OCI-LY7 (cell line): ENCODE data around the gene ZMYND8. TPM values are rescaled to one million over a fixed set of nuclear protein-coding genes. Genes with fewer than 3 reads are reported as not detected.
"Not testable (repeated sequence)": the region's sequence is repeated elsewhere in the genome, so short reads cannot be mapped to it uniquely, and the experiment has no call there.

Source experiments
- BruUV-seq: library from RNA; stranded (reverse); fragments of 400-500 nt; replicated peaks from 2 replicates; lab custom pipeline; 2021; lab: Mats Ljungman, UMichigan
- CTCF ChIA-PET: fragments of 300-600 bp; sonication (Branson Sonifier 250); formaldehyde crosslinking; loops from one replicate; lab custom pipeline; 2022; ENCODE audit warnings: antibody characterized with exemption; ENCODE audit not compliant: unreplicated experiment; lab: Charles Lee
- POLR2A ChIA-PET: fragments of 300-600 bp; sonication (Branson Sonifier 250); formaldehyde crosslinking; loops from one replicate; lab custom pipeline; 2022; ENCODE audit warnings: antibody characterized with exemption; lab: Charles Lee
- DNase-seq: peaks from one replicate; pipeline ENCODE4 v3.0.0-alpha.2; 2015; ENCODE audit warnings: low spot score
- H2AFZ ChIP-seq: fragments of 200-600 bp; sonication (generic), shearing (Covaris generic); 2 replicates; pipeline ENCODE4 v1.6.1; 2014; ENCODE audit warnings: mild to moderate bottlenecking, antibody characterized with exemption, low read length, moderate library complexity
- H3K27ac ChIP-seq: fragments of 200-600 bp; sonication (generic); 2 replicates; pipeline ENCODE4 v1.5.1; 2014; ENCODE audit warnings: mixed run types, low read depth, mild to moderate bottlenecking, moderate library complexity, low read length, inconsistent platforms; ENCODE audit not compliant: poor library complexity, severe bottlenecking
- H3K36me3 ChIP-seq: fragments of 200-600 bp; sonication (generic); 2 replicates; pipeline ENCODE4 v1.6.1; 2014; ENCODE audit warnings: mild to moderate bottlenecking, antibody characterized with exemption, low read length, moderate library complexity, mixed read lengths; ENCODE audit not compliant: insufficient read depth
- H3K4me1 ChIP-seq: fragments of 200-600 bp; sonication (generic); 2 replicates; pipeline ENCODE4 v1.5.1; 2014; ENCODE audit warnings: mild to moderate bottlenecking, low read length; ENCODE audit not compliant: insufficient read depth, poor library complexity, severe bottlenecking
- H3K4me2 ChIP-seq: fragments of 200-600 bp; sonication (generic); 2 replicates; pipeline ENCODE4 v1.6.1; 2014; ENCODE audit warnings: mild to moderate bottlenecking, low read length
- H3K4me3 ChIP-seq: fragments of 200-600 bp; sonication (generic); 2 replicates; pipeline ENCODE4 v1.5.1; 2014; ENCODE audit warnings: mild to moderate bottlenecking, low read depth, low read length; ENCODE audit not compliant: poor library complexity, severe bottlenecking
- H3K79me2 ChIP-seq: fragments of 200-600 bp; sonication (generic); 2 replicates; pipeline ENCODE4 v1.6.1; 2016; ENCODE audit warnings: low read depth, mild to moderate bottlenecking, low read length, moderate library complexity, mixed read lengths; ENCODE audit not compliant: insufficient read depth
- H3K9me2 ChIP-seq: fragments of 200-600 bp; sonication (generic); 2 replicates; pipeline ENCODE4 v1.6.1; 2016; ENCODE audit warnings: mild to moderate bottlenecking, low read length, mixed read lengths; ENCODE audit not compliant: insufficient read depth
- H3K9me3 ChIP-seq: fragments of 200-600 bp; sonication (generic); 2 replicates; pipeline ENCODE4 v1.6.1; 2014; ENCODE audit warnings: mild to moderate bottlenecking, mixed run types, low read length, mixed read lengths
- H4K20me1 ChIP-seq: fragments of 200-600 bp; sonication (generic); 2 replicates; pipeline ENCODE4 v1.6.1; 2014; ENCODE audit warnings: mild to moderate bottlenecking, antibody characterized with exemption, low read length, moderate library complexity, mixed read lengths; ENCODE audit not compliant: insufficient read depth
- CTCF ChIP-seq: fragments of 200-600 bp; sonication (generic); conservative IDR thresholded peaks from 2 replicates; pipeline ENCODE4 v1.5.1; 2014; ENCODE audit warnings: mild to moderate bottlenecking, antibody characterized with exemption, low read length, moderate library complexity, mixed read lengths
- EZH2phosphoT487 ChIP-seq: fragments of 200-600 bp; sonication (generic); IDR thresholded peaks from 2 replicates; pipeline ENCODE4 v1.6.1; 2018; ENCODE audit warnings: low read depth, borderline replicate concordance, mild to moderate bottlenecking, mixed run types, antibody characterized with exemption, low read length, moderate library complexity, mixed read lengths
- intact Hi-C: fragments of 100-400 bp; cut with micrococcal nuclease; formaldehyde crosslinking; loops from one replicate; pipeline ENCODE4 v1.10.0; 2022; ENCODE audit not compliant: unreplicated experiment
- total RNA-seq, 2 experiments: library from RNA; depleted of rRNA in 1 of 2; stranded (reverse); fragments of >200 nt in 1 of 2; shearing (Covaris generic) in 1 of 2; gene quantifications; 2 replicates each; pipeline ENCODE4 v1.2.3, GENCODE V29; 2014 to 2022

ZMYND8 gene
- total RNA-seq, 2 experiments from 2014 or later = 30.4 to 69.1 TPM

GRCh38 chr20:47205577-47206123, 150.8 kb downstream of the ZMYND8 start:
- intact Hi-C loops = no loop called here
- Histone ChIP-seq H3K4me1 (no peaks in the 10 kb centered on the region), H3K9me3 (no peaks in the 10 kb centered on the region), H4K20me1 (no peaks in the 10 kb centered on the region), H2AFZ (no peak overlapping the region), H3K36me3 (peaks cover 32% of the 10 kb centered on the region), H3K9me2 (no peaks in the 10 kb centered on the region), H3K79me2 (no peaks in the 10 kb centered on the region), H3K4me2 (no peak overlapping the region), H3K4me3 (no peak overlapping the region), H3K27ac (no peak overlapping the region)
- CTCF ChIA-PET = no interaction called here
- POLR2A ChIA-PET = interaction anchor here (0.8 to 1.2 kb wide), 3 partner anchors 19 to 268 kb away, joined by 3 to 5 read pairs (median 3); no protein-coding TSS in a partner anchor
- BruUV-seq = no TSS peak
- peak; percentile 56 for DNase-seq
- TF ChIP-seq EZH2phosphoT487 (no peak), CTCF (peak; percentile 72)

- H3K4me2 ChIP-seq, H3K4me3 ChIP-seq, H3K27ac ChIP-seq, H3K9me2 ChIP-seq, BruUV-seq, H2AFZ ChIP-seq, H3K79me2 ChIP-seq, intact Hi-C loops, CTCF ChIA-PET, H3K9me3 ChIP-seq, H4K20me1 ChIP-seq, DNase-seq, H3K4me1 ChIP-seq: not testable (repeated sequence)
- POLR2A ChIA-PET = interaction anchor here (0.6 to 1.2 kb wide), 2 partner anchors 18 to 177 kb away, joined by 3 to 5 read pairs; no protein-coding TSS in a partner anchor
- peaks cover 24% of the 10 kb centered on the region for H3K36me3 ChIP-seq
Measured at GRCh38 chr20:47204850-47205122, 151.7 kb downstream of the ZMYND8 start.

GRCh38 chr20:47204008-47204849, 152.3 kb downstream of the ZMYND8 start:
- H3K4me3 ChIP-seq = no peak overlapping the region
- no TSS peak for BruUV-seq
- CTCF ChIA-PET = no interaction called here
- no peaks in the 10 kb centered on the region for H3K9me3 ChIP-seq
- intact Hi-C loops = no loop called here
- H2AFZ ChIP-seq = no peak overlapping the region
- POLR2A ChIA-PET = interaction anchor here (0.6 to 0.8 kb wide), 4 partner anchors 37 to 423 kb away, joined by 3 to 5 read pairs (median 4); no protein-coding TSS in a partner anchor
- DNase-seq = no peak
- peaks cover 18% of the 10 kb centered on the region for H3K36me3 ChIP-seq
- no peaks in the 10 kb centered on the region for H3K9me2 ChIP-seq
- H3K79me2 ChIP-seq = no peaks in the 10 kb centered on the region
- TF ChIP-seq CTCF = no peak
- TF ChIP-seq EZH2phosphoT487 = no peak
- no peak overlapping the region for H3K27ac ChIP-seq
- H3K4me2 ChIP-seq = no peak overlapping the region
- H3K4me1 ChIP-seq = no peaks in the 10 kb centered on the region
- H4K20me1 ChIP-seq = no peaks in the 10 kb centered on the region
